Keratinocyte (primary cell): ENCODE data around the gene IFT122. TPM values are rescaled to one million over a fixed set of nuclear protein-coding genes. Genes with fewer than 3 reads are reported as not detected.

Experiments
- DNase-seq: peaks from one replicate; pipeline ENCODE4 v3.0.0-alpha.2; 2011; ENCODE audit warnings: low read depth, missing footprints, low spot score
- FAIRE-seq: peaks from 2 replicates; lab custom pipeline; 2011; peaks lifted over from hg19 to GRCh38; lab: Jason Lieb, UNC
- H2AFZ ChIP-seq: 2 replicates; pipeline ENCODE4 v1.6.0; 2012; ENCODE audit warnings: low read length, control low read depth, inconsistent platforms; ENCODE audit not compliant: control insufficient read depth
- H3K27ac ChIP-seq: 2 replicates; pipeline ENCODE4 v1.5.1; 2011; ENCODE audit warnings: low read length; ENCODE audit not compliant: control insufficient read depth, insufficient read depth
- H3K27me3 ChIP-seq: 3 replicates; pipeline ENCODE4 v1.6.0; 2011; ENCODE audit warnings: low read length; ENCODE audit not compliant: control insufficient read depth, insufficient read depth; ENCODE audit errors: extremely low read depth
- H3K36me3 ChIP-seq, 2 experiments: 2 replicates in 1 of 2; 3 replicates in 1 of 2; pipeline ENCODE4 v1.5.1; 2011; ENCODE audit warnings: low read length in 2 of 2, mild to moderate bottlenecking in 1 of 2; ENCODE audit not compliant: control insufficient read depth in 2 of 2, insufficient read depth in 2 of 2; ENCODE audit errors: extremely low read depth in 1 of 2
- H3K4me1 ChIP-seq: 3 replicates; pipeline ENCODE4 v1.5.1; 2011; ENCODE audit warnings: low read length; ENCODE audit not compliant: control insufficient read depth, insufficient read depth; ENCODE audit errors: extremely low read depth
- H3K4me2 ChIP-seq: 3 replicates; pipeline ENCODE4 v1.6.0; 2011; ENCODE audit warnings: low read depth, low read length; ENCODE audit not compliant: control insufficient read depth, insufficient read depth; ENCODE audit errors: extremely low read depth
- H3K4me3 ChIP-seq, 3 experiments: fragments of 200-600 bp in 1 of 3; sonication (generic) in 1 of 3; 2 replicates in 2 of 3; 3 replicates in 1 of 3; pipeline ENCODE4 v1.5.1; 2011 to 2016; ENCODE audit warnings: low read length in 3 of 3, mild to moderate bottlenecking in 3 of 3, control low read depth in 2 of 3, inconsistent platforms in 1 of 3, low read depth in 1 of 3, mixed read lengths in 1 of 3, mixed run types in 1 of 3, moderate library complexity in 1 of 3; ENCODE audit not compliant: control insufficient read depth in 2 of 3, insufficient read depth in 2 of 3; ENCODE audit errors: extremely low read depth in 1 of 3
- H3K79me2 ChIP-seq: 2 replicates; pipeline ENCODE4 v1.6.0; 2012; ENCODE audit warnings: low read length; ENCODE audit not compliant: control insufficient read depth, insufficient read depth
- H3K9ac ChIP-seq: 3 replicates; pipeline ENCODE4 v1.6.0; 2011; ENCODE audit warnings: low read length; ENCODE audit not compliant: control insufficient read depth, insufficient read depth; ENCODE audit errors: extremely low read depth
- H3K9me1 ChIP-seq: 3 replicates; pipeline ENCODE4 v1.6.0; 2011; ENCODE audit warnings: low read length; ENCODE audit not compliant: control insufficient read depth, insufficient read depth; ENCODE audit errors: extremely low read depth
- H3K9me3 ChIP-seq: 2 replicates; pipeline ENCODE4 v1.5.1; 2012; ENCODE audit warnings: low read depth, low read length; ENCODE audit not compliant: control insufficient read depth
- H4K20me1 ChIP-seq: 3 replicates; pipeline ENCODE4 v1.6.0; 2011; ENCODE audit warnings: low read length; ENCODE audit not compliant: control insufficient read depth, insufficient read depth; ENCODE audit errors: extremely low read depth
- EZH2 ChIP-seq: IDR thresholded peaks from one replicate; pipeline ENCODE4 v1.6.1; 2012; ENCODE audit warnings: inconsistent platforms, mild to moderate bottlenecking, low read length, moderate library complexity
- dilution Hi-C: fragments of 300-500 bp; cut with MboI; formaldehyde crosslinking; loops from one replicate; pipeline ENCODE4 v1.7.0; 2020; ENCODE audit warnings: low sequenced_read_pairs; ENCODE audit not compliant: extremely low pct_ligation_motif_present
- polyA plus RNA-seq, 5 experiments: library from polyadenylated mRNA; depleted of rRNA in 3 of 5; stranded (reverse) in 3 of 5; stranded (forward) in 1 of 5; unstranded in 1 of 5; fragments of >200 nt; gene quantifications; 1 replicate in 1 of 5; 2 replicates in 3 of 5; 3 replicates in 1 of 5; pipeline versions ENCODE4 v1.2.1 to v1.2.3, GENCODE V29; 2011 to 2012; ENCODE audit warnings: missing spikeins in 2 of 5, low read depth in 1 of 5, low replicate concordance in 1 of 5
- TF ChIP-seq, protein P1 (sequence below), 3 experiments: IDR thresholded peaks in 1 of 3; conservative IDR thresholded peaks in 1 of 3; optimal IDR thresholded peaks in 1 of 3; 2 replicates in 2 of 3; 3 replicates in 1 of 3; pipeline versions ENCODE3 to v1.5.1; 2011; ENCODE audit warnings: low read length in 3 of 3, mild to moderate bottlenecking in 3 of 3, moderate library complexity in 2 of 3, control low read depth in 1 of 3, inconsistent platforms in 1 of 3; ENCODE audit not compliant: insufficient read depth in 2 of 3; ENCODE audit errors: extremely low read depth in 1 of 3

The IFT122 gene
- polyA plus RNA-seq, 1 donor (not counting 4 experiments of a cell fraction or from before 2014, with no cell fraction given) = 7.1 TPM

DNA sequence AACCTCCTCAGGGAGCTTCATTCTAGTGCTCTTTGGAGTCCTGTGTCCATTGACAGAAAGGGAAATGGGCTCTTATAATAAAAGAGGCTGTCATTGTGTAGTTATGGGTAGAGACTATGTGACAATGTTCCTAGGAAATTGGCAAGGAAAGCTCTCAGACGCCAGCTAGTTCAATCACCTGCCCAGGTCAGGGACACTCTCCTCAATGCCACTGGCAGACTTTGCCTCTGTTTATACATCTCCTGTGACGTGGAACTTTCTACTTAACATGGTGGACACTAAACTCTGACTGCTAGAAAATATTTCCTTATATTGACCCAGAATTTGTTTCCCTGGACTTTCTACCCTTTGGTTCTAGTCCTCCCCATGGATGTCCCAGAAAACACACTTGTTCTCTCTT lies 14.4 kb upstream of the IFT122 start:
- no peak overlapping the region for H3K9ac ChIP-seq
- DNase-seq = no peak
- H3K9me3 ChIP-seq = no peaks in the 10 kb centered on the region
- H4K20me1 ChIP-seq = no peaks in the 10 kb centered on the region
- no peak overlapping the region for H2AFZ ChIP-seq
- no peak for FAIRE-seq
- no peak overlapping the region for H3K4me2 ChIP-seq
- H3K4me1 ChIP-seq = peaks cover 36% of the 10 kb centered on the region
- no peaks in the 10 kb centered on the region for H3K79me2 ChIP-seq
- no peaks in the 10 kb centered on the region for H3K27me3 ChIP-seq
- dilution Hi-C loops = no loop called here
- H3K27ac ChIP-seq = no peak overlapping the region
- H3K9me1 ChIP-seq = no peaks in the 10 kb centered on the region
- no peak for TF ChIP-seq EZH2
- TF ChIP-seq, protein P1, sequence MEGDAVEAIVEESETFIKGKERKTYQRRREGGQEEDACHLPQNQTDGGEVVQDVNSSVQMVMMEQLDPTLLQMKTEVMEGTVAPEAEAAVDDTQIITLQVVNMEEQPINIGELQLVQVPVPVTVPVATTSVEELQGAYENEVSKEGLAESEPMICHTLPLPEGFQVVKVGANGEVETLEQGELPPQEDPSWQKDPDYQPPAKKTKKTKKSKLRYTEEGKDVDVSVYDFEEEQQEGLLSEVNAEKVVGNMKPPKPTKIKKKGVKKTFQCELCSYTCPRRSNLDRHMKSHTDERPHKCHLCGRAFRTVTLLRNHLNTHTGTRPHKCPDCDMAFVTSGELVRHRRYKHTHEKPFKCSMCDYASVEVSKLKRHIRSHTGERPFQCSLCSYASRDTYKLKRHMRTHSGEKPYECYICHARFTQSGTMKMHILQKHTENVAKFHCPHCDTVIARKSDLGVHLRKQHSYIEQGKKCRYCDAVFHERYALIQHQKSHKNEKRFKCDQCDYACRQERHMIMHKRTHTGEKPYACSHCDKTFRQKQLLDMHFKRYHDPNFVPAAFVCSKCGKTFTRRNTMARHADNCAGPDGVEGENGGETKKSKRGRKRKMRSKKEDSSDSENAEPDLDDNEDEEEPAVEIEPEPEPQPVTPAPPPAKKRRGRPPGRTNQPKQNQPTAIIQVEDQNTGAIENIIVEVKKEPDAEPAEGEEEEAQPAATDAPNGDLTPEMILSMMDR (optimal IDR thresholded peaks at IDR 0.05 in 1 of 3, IDR thresholded peaks at IDR 0.05 in 1 of 3, conservative IDR thresholded peaks at IDR 0.05 in 1 of 3; ENCODE audit: extremely low read depth in 1 of 3, insufficient read depth in 2 of 3, low read length in 3 of 3) = no peak
- H3K36me3 ChIP-seq = no peaks in the 10 kb centered on the region
- no peak overlapping the region for H3K4me3 ChIP-seq

DNA sequence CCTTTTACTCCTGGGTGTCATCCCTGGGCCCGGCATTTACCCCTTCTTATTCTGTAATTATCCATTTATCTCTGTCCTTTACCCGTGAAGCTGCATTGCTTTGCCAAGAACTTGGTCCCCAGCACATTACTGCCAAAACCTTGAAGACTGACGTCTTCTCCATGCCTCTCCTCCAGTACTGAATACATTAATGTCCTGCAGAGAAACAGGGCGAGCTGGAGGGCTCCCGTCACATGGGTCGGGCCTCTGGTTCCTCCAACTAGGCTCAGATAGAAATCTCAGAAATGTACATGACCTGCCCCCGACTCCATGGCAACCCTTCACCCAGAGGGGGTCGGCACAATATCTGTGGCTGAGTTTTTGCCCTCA lies 12.0 kb upstream of the IFT122 start:
- H3K4me3 ChIP-seq = peak overlapping the region; percentile 34 to 86 (median 70)
- peak overlapping the region; percentile 93 for H2AFZ ChIP-seq
- DNase-seq = no peak
- H3K36me3 ChIP-seq = peaks cover 7 to 14% of the 10 kb centered on the region in 2 experiments
- no peaks in the 10 kb centered on the region for H3K79me2 ChIP-seq
- H3K9ac ChIP-seq = peak overlapping the region; percentile 64
- peaks cover 36% of the 10 kb centered on the region for H3K4me1 ChIP-seq
- no peaks in the 10 kb centered on the region for H3K27me3 ChIP-seq
- H3K4me2 ChIP-seq = peak overlapping the region; percentile 100
- no peak for FAIRE-seq
- TF ChIP-seq, protein P1 (optimal IDR thresholded peaks at IDR 0.05 in 1 of 3, IDR thresholded peaks at IDR 0.05 in 1 of 3, conservative IDR thresholded peaks at IDR 0.05 in 1 of 3; ENCODE audit: extremely low read depth in 1 of 3, insufficient read depth in 2 of 3, low read length in 3 of 3) = no peak
- no peak for TF ChIP-seq EZH2
- dilution Hi-C loops = no loop called here
- H3K9me1 ChIP-seq = no peaks in the 10 kb centered on the region
- no peaks in the 10 kb centered on the region for H4K20me1 ChIP-seq
- H3K9me3 ChIP-seq = no peaks in the 10 kb centered on the region
- H3K27ac ChIP-seq = no peak overlapping the region
